Fibroblast of pulmonary artery (primary cell): Measurements from ENCODE around the gene CFAP91.

Experiments used
- DNase-seq: peaks from one replicate; pipeline ENCODE4 v3.0.0-alpha.2; 2010; ENCODE audit warnings: low read depth
- H3K4me3 ChIP-seq: replicated peaks from 2 replicates; pipeline ENCODE4 v1.5.1; 2011; ENCODE audit warnings: low read depth, mild to moderate bottlenecking, control low read depth, low read length, moderate library complexity
- CTCF ChIP-seq: IDR thresholded peaks from 2 replicates; pipeline ENCODE4 v1.5.1; 2011; ENCODE audit warnings: mild to moderate bottlenecking, control low read depth, low read length, inconsistent platforms; ENCODE audit errors: missing control alignments

Gene CFAP91

GRCh38 chr3:119660474-119661440, 42.1 kb upstream of the CFAP91 start, which contains the start of gene POPDC2:
POPDC2 (minus strand) TSS chr3:119660589; CDS start chr3:119660423, 166 bp downstream.
- TF ChIP-seq CTCF = no peak
- no peak within 1 kb of the TSS for H3K4me3 ChIP-seq
- peak; percentile 78 for DNase-seq

GRCh38 chr3:119662604-119663373, 40.0 kb upstream of the CFAP91 start:
- DNase-seq = peak; percentile 45
- H3K4me3 ChIP-seq = no peak overlapping the region
- peak; percentile 28 for TF ChIP-seq CTCF

- no peak overlapping the region for H3K4me3 ChIP-seq
- peak; percentile 42 for DNase-seq
- TF ChIP-seq CTCF = no peak
Measured at GRCh38 chr3:119663885-119664284, 38.9 kb upstream of the CFAP91 start.

GRCh38 chr3:119664370-119664769, 38.5 kb upstream of the CFAP91 start:
- DNase-seq = peak; percentile 29
- TF ChIP-seq CTCF = no peak
- H3K4me3 ChIP-seq = no peak overlapping the region

- peak; percentile 85 for DNase-seq
- no peak for TF ChIP-seq CTCF
Measured at GRCh38 chr3:119664850-119665379, 37.9 kb upstream of the CFAP91 start.

GRCh38 chr3:119665954-119666559, 36.8 kb upstream of the CFAP91 start:
- DNase-seq = no peak
- no peak overlapping the region for H3K4me3 ChIP-seq
- no peak for TF ChIP-seq CTCF

More at GRCh38 chr3:119664850-119665379, 37.9 kb upstream of the CFAP91 start:
- H3K4me3 ChIP-seq = no peak overlapping the region
